MM.1S (cell line): Measurements from ENCODE around the gene CABP4.

Experiments
- DNase-seq: peaks from one replicate; pipeline ENCODE4 v3.0.0-alpha.2; 2015
- H2AFZ ChIP-seq: fragments of 300-600 bp; sonication (generic); 2 replicates; pipeline ENCODE4 v1.6.0; 2016; ENCODE audit warnings: antibody characterized with exemption, low read length
- H3F3A ChIP-seq: fragments of 300-600 bp; sonication (generic); 2 replicates; pipeline ENCODE4 v1.6.1; 2016; ENCODE audit warnings: mild to moderate bottlenecking, antibody characterized with exemption, low read length, moderate library complexity, mixed read lengths; ENCODE audit not compliant: insufficient read depth
- H3K27ac ChIP-seq: fragments of 300-600 bp; sonication (generic); 2 replicates; pipeline ENCODE4 v1.5.1; 2016; ENCODE audit warnings: mild to moderate bottlenecking, low read length
- H3K27me3 ChIP-seq: fragments of 300-600 bp; sonication (generic); replicated peaks from 2 replicates; pipeline ENCODE4 v1.6.0; 2016; ENCODE audit warnings: low read length; ENCODE audit not compliant: insufficient read depth
- H3K36me3 ChIP-seq: fragments of 300-600 bp; sonication (generic); replicated peaks from 2 replicates; pipeline ENCODE4 v1.6.1; 2016; ENCODE audit warnings: mild to moderate bottlenecking, low read length, mixed read lengths; ENCODE audit not compliant: insufficient read depth
- H3K4me1 ChIP-seq: fragments of 300-600 bp; sonication (generic); 2 replicates; pipeline ENCODE4 v1.6.1; 2016; ENCODE audit warnings: low read length, mixed read lengths
- H3K4me2 ChIP-seq: fragments of 300-600 bp; sonication (generic); 2 replicates; pipeline ENCODE4 v1.6.0; 2016; ENCODE audit warnings: low read depth, low read length
- H3K4me3 ChIP-seq: fragments of 300-600 bp; sonication (generic); 2 replicates; pipeline ENCODE4 v1.5.1; 2016; ENCODE audit warnings: low read length, mixed read lengths
- H3K79me2 ChIP-seq: fragments of 300-600 bp; sonication (generic); 2 replicates; pipeline ENCODE4 v1.6.1; 2016; ENCODE audit warnings: mixed run types, low read length, mixed read lengths
- H3K9ac ChIP-seq: fragments of 300-600 bp; sonication (generic); 2 replicates; pipeline ENCODE4 v1.6.1; 2016; ENCODE audit warnings: low read length, mixed read lengths
- H3K9me2 ChIP-seq: fragments of 300-600 bp; sonication (generic); replicated peaks from 2 replicates; pipeline ENCODE4 v1.6.1; 2016; ENCODE audit warnings: mild to moderate bottlenecking, low read length, mixed read lengths; ENCODE audit not compliant: insufficient read depth
- H3K9me3 ChIP-seq: fragments of 300-600 bp; sonication (generic); replicated peaks from 2 replicates; pipeline ENCODE4 v1.6.1; 2016; ENCODE audit warnings: mild to moderate bottlenecking, low read length, mixed read lengths; ENCODE audit not compliant: insufficient read depth
- H4K20me1 ChIP-seq: fragments of 300-600 bp; sonication (generic); 2 replicates; pipeline ENCODE4 v1.6.1; 2016; ENCODE audit warnings: mild to moderate bottlenecking, low read length, moderate library complexity, mixed read lengths; ENCODE audit not compliant: insufficient read depth
- EZH2 ChIP-seq: fragments of 300-600 bp; sonication (generic); optimal IDR thresholded peaks from 2 replicates; pipeline ENCODE3; 2017; ENCODE audit warnings: low read depth, mild to moderate bottlenecking, antibody characterized with exemption, low read length, mixed read lengths
- EZH2phosphoT487 ChIP-seq: fragments of 300-600 bp; sonication (generic); IDR thresholded peaks from 2 replicates; pipeline ENCODE4 v1.6.1; 2018; ENCODE audit warnings: antibody characterized with exemption, low read length
- TF ChIP-seq, protein P1 (sequence below): fragments of 300-600 bp; sonication (generic); IDR thresholded peaks from 2 replicates; pipeline ENCODE4 v1.5.1; 2016; ENCODE audit warnings: antibody characterized with exemption, low read length, mixed read lengths

The CABP4 gene

DNA sequence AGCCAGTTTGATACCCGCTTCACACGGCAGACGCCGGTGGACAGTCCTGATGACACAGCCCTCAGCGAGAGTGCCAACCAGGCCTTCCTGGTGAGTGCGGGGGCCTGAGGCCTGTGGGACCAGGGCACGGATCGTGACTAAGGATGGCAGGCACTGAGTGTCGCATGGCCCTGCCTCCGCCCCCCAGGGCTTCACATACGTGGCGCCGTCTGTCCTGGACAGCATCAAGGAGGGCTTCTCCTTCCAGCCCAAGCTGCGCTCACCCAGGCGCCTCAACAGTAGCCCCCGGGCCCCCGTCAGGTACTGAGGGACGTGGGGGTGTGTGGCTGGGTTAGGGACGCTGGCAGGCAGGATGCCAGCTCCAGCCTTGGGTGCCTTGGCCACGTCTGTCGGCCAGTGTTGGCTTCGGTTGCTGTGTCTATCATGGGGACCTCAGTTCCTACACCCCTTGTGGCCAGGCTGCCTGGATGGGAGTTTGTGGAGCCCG, 20.7 kb upstream of the CABP4 start:
- H3K4me2 ChIP-seq: no peak overlapping the region
- no peaks in the 10 kb centered on the region for H4K20me1 ChIP-seq
- H3K9me3 ChIP-seq: no peaks in the 10 kb centered on the region
- H3K9ac ChIP-seq: no peak overlapping the region
- no peaks in the 10 kb centered on the region for H3K27me3 ChIP-seq
- H2AFZ ChIP-seq: no peak overlapping the region
- DNase-seq: no peak
- H3K4me1 ChIP-seq: peaks cover 1% of the 10 kb centered on the region
- H3K36me3 ChIP-seq: no peaks in the 10 kb centered on the region; the same call in 1 of the 2 replicates
- no peak overlapping the region for H3K4me3 ChIP-seq
- H3K27ac ChIP-seq: no peak overlapping the region
- TF ChIP-seq, protein P1, sequence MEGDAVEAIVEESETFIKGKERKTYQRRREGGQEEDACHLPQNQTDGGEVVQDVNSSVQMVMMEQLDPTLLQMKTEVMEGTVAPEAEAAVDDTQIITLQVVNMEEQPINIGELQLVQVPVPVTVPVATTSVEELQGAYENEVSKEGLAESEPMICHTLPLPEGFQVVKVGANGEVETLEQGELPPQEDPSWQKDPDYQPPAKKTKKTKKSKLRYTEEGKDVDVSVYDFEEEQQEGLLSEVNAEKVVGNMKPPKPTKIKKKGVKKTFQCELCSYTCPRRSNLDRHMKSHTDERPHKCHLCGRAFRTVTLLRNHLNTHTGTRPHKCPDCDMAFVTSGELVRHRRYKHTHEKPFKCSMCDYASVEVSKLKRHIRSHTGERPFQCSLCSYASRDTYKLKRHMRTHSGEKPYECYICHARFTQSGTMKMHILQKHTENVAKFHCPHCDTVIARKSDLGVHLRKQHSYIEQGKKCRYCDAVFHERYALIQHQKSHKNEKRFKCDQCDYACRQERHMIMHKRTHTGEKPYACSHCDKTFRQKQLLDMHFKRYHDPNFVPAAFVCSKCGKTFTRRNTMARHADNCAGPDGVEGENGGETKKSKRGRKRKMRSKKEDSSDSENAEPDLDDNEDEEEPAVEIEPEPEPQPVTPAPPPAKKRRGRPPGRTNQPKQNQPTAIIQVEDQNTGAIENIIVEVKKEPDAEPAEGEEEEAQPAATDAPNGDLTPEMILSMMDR: no peak
- TF ChIP-seq EZH2phosphoT487 (no peak), EZH2 (no peak)
- H3K79me2 ChIP-seq: peaks cover 21% of the 10 kb centered on the region
- no peaks in the 10 kb centered on the region for H3K9me2 ChIP-seq
- H3F3A ChIP-seq: no peaks in the 10 kb centered on the region

GRCh38 chr11:67435031-67435726, 20.0 kb upstream of the CABP4 start:
- Histone ChIP-seq H3K9ac (no peak overlapping the region), H3K4me1 (no peaks in the 10 kb centered on the region), H3K9me2 (no peaks in the 10 kb centered on the region), H3K27me3 (no peaks in the 10 kb centered on the region), H3K9me3 (no peaks in the 10 kb centered on the region), H3K36me3 (no peaks in the 10 kb centered on the region; the same call in 1 of the 2 replicates), H3K79me2 (peaks cover 14% of the 10 kb centered on the region), H3F3A (no peaks in the 10 kb centered on the region), H4K20me1 (no peaks in the 10 kb centered on the region), H3K4me2 (no peak overlapping the region), H2AFZ (no peak overlapping the region), H3K27ac (no peak overlapping the region), H3K4me3 (no peak overlapping the region)
- DNase-seq: no peak
- TF ChIP-seq EZH2phosphoT487 (no peak), EZH2 (no peak)
- TF ChIP-seq, protein P1: no peak

GRCh38 chr11:67435727-67436458, 19.3 kb upstream of the CABP4 start:
- H3K4me1 ChIP-seq: no peaks in the 10 kb centered on the region

More at GRCh38 chr11:67435727-67436458, 19.3 kb upstream of the CABP4 start:
- H2AFZ ChIP-seq: no peak overlapping the region
- no peak overlapping the region for H3K4me2 ChIP-seq
- no peak overlapping the region for H3K9ac ChIP-seq
- DNase-seq: no peak
- H3F3A ChIP-seq: no peaks in the 10 kb centered on the region
- no peaks in the 10 kb centered on the region; the same call in 1 of the 2 replicates for H3K36me3 ChIP-seq
- H3K79me2 ChIP-seq: peaks cover 8% of the 10 kb centered on the region; the same call in 1 of the 2 replicates
- no peak for TF ChIP-seq EZH2phosphoT487
- no peak for TF ChIP-seq EZH2
- TF ChIP-seq, protein P1: no peak
- no peaks in the 10 kb centered on the region for H3K9me3 ChIP-seq
- H3K27me3 ChIP-seq: no peaks in the 10 kb centered on the region
- no peak overlapping the region for H3K27ac ChIP-seq
- no peaks in the 10 kb centered on the region for H3K9me2 ChIP-seq
- no peak overlapping the region for H3K4me3 ChIP-seq
- no peaks in the 10 kb centered on the region for H4K20me1 ChIP-seq
